Stimulated activated naive B cell treated with anti-CD40 and anti-IgM and Interleukin-4, amounts not matched to agents 10 μg/mL and 1 μg/mL and 100 μg/mL, for 72 hours (primary cell): ENCODE results near the gene POC5.
"Not testable (repeated sequence)": the region's sequence is repeated elsewhere in the genome, so short reads cannot be mapped to it uniquely, and the experiment has no call there.

Experiments
- ATAC-seq, 2 donors: fragments of 150-1000 bp; cut with Tn5 transposase; replicated peaks; 2 replicates each; pipeline ENCODE4 v1.10.0; 2021; ENCODE audit warnings: moderate library complexity in 1 of 2
- DNase-seq: peaks from one replicate; pipeline ENCODE4 v3.0.0; 2021
- H3K27ac Mint-ChIP-seq: one replicate; pipeline ENCODE4 v1.8.0; 2022; ENCODE audit warnings: mild to moderate bottlenecking, mixed read lengths
- H3K27me3 Mint-ChIP-seq, 2 donors: one replicate each; pipeline ENCODE4 v1.8.0; 2022; ENCODE audit warnings: mixed read lengths in 2 of 2
- H3K36me3 Mint-ChIP-seq, 2 donors: one replicate each; pipeline ENCODE4 v1.8.0; 2022; ENCODE audit warnings: mixed read lengths in 2 of 2, mild to moderate bottlenecking in 1 of 2
- H3K4me1 Mint-ChIP-seq, 2 donors: one replicate each; pipeline ENCODE4 v1.8.0; 2022; ENCODE audit warnings: mixed read lengths in 2 of 2, mild to moderate bottlenecking in 1 of 2
- H3K4me3 Mint-ChIP-seq, 2 donors: one replicate each; pipeline ENCODE4 v1.8.0; 2022; ENCODE audit warnings: mild to moderate bottlenecking in 2 of 2, mixed read lengths in 2 of 2, moderate library complexity in 1 of 2
- H3K9me3 Mint-ChIP-seq, 2 donors: one replicate each; pipeline ENCODE4 v1.8.0; 2022; ENCODE audit warnings: mixed read lengths in 2 of 2, mild to moderate bottlenecking in 1 of 2

Gene POC5, protein sequence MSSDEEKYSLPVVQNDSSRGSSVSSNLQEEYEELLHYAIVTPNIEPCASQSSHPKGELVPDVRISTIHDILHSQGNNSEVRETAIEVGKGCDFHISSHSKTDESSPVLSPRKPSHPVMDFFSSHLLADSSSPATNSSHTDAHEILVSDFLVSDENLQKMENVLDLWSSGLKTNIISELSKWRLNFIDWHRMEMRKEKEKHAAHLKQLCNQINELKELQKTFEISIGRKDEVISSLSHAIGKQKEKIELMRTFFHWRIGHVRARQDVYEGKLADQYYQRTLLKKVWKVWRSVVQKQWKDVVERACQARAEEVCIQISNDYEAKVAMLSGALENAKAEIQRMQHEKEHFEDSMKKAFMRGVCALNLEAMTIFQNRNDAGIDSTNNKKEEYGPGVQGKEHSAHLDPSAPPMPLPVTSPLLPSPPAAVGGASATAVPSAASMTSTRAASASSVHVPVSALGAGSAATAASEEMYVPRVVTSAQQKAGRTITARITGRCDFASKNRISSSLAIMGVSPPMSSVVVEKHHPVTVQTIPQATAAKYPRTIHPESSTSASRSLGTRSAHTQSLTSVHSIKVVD

GRCh38 chr5:75717082-75717922 is at the start of gene POC5:
TSS of gene POC5 (minus strand) at chr5:75717437. CDS start at chr5:75712937, 4,500 bp downstream.
- Mint-ChIP-seq H3K27me3 (peaks cover 3 to 17% of the 10 kb centered on the region in 2 donors), H3K4me1 (peaks cover 21 to 26% of the 10 kb centered on the region in 2 donors), H3K27ac (peak within 1 kb of the TSS; percentile 100), H3K9me3 (no peaks in the 10 kb centered on the region), H3K36me3 (peaks cover 20 to 33% of the 10 kb centered on the region in 2 donors), H3K4me3 (peak within 1 kb of the TSS; percentile 96 to 100)
- peak; percentile 97 for DNase-seq
- ATAC-seq = peak; percentile 96 to 97

DNA sequence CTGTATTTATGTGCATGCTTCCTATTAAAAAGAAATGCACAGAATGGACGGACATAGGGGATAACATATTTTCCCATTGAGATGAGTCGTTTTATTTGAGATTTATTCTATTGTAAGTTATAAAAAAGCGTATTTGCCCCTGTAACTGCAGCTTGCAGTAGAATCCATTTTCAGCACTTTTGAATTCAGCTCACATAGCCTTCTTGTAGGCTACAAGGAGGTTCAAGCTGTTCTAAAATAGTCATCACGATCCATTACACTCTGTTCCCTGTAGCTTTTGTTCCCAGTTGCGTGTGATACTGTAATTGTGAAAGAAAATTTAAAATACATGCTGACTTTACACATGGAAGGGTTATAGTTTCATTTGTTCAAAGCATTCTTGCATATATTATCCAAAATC is 40.9 kb upstream of the POC5 start:
- Mint-ChIP-seq H3K27me3 (peaks cover 5 to 14% of the 10 kb centered on the region in 2 donors), H3K4me3 (no peak overlapping the region), H3K9me3 (no peaks in the 10 kb centered on the region), H3K4me1 (no peaks in the 10 kb centered on the region), H3K27ac (no peak overlapping the region), H3K36me3 (no peaks in the 10 kb centered on the region)
- DNase-seq = no peak
- no peak for ATAC-seq

GRCh38 chr5:75756981-75757380 is 39.7 kb upstream of the POC5 start:
- peaks cover 5 to 14% of the 10 kb centered on the region in 2 donors for H3K27me3 Mint-ChIP-seq
- ATAC-seq = no peak
- no peak overlapping the region for H3K27ac Mint-ChIP-seq
- H3K4me1 Mint-ChIP-seq = no peaks in the 10 kb centered on the region
- no peaks in the 10 kb centered on the region for H3K9me3 Mint-ChIP-seq
- DNase-seq = no peak
- H3K4me3 Mint-ChIP-seq = no peak overlapping the region
- no peaks in the 10 kb centered on the region for H3K36me3 Mint-ChIP-seq

- Mint-ChIP-seq H3K4me3 (no peak overlapping the region), H3K27me3 (peaks cover 5 to 14% of the 10 kb centered on the region in 2 donors), H3K4me1 (no peaks in the 10 kb centered on the region), H3K9me3 (no peaks in the 10 kb centered on the region), H3K36me3 (no peaks in the 10 kb centered on the region), H3K27ac (no peak overlapping the region)
- DNase-seq (no peak), ATAC-seq (no peak)
Observed at GRCh38 chr5:75756211-75756610, 39.0 kb upstream of the POC5 start.

DNA sequence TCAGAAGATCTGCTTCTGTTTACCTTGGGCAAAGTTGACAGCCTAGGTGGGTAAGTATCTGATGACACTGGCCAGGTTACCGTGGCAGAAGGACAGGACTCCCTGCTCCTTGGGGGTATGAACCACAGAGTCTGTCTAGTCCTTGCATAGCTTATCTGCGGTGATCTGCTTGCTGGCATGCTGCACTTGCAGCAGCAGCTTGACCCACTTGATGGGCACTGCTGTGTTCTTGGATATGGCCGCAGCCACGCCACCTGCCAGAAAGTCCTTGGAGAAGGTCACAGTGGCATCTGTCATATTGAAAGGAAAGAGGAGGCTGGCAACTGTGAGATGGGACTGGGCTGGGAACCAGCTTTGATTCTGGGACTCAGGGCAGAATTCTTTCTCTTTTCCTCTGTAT is 35.9 kb upstream of the POC5 start:
- Mint-ChIP-seq H3K27me3 (peaks cover 8 to 12% of the 10 kb centered on the region in 2 donors), H3K4me3 (no peak overlapping the region), H3K36me3 (no peaks in the 10 kb centered on the region), H3K9me3 (peaks cover 0 to 2% of the 10 kb centered on the region in 2 donors), H3K4me1 (no peaks in the 10 kb centered on the region), H3K27ac (no peak overlapping the region)
- DNase-seq (no peak), ATAC-seq (no peak)

DNA sequence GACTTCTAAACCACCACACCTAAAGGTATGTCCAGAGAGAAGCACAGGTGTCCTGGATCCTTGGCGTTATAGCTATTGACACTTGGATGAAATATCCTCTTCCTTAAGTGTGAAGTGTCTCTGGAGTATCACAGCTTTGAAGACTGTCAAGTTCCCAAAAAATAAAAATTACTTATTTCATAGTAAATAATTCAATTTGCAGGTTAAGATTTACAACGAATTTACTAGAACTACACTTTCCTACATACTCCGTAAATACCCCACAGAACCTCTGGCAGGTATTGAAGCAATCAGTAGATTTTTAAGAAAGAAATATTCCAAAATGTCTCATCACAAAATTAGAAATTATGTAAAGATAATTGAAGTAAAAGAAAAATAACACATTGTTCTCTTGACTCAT is 27.1 kb upstream of the POC5 start:
- no peak for ATAC-seq
- Mint-ChIP-seq H3K36me3 (no peaks in the 10 kb centered on the region), H3K27ac (no peak overlapping the region), H3K27me3 (peaks cover 19 to 23% of the 10 kb centered on the region in 2 donors), H3K4me1 (no peaks in the 10 kb centered on the region), H3K9me3 (no peaks in the 10 kb centered on the region), H3K4me3 (no peak overlapping the region)
- no peak for DNase-seq

- Mint-ChIP-seq H3K36me3 (no peaks in the 10 kb centered on the region), H3K27ac (no peak overlapping the region), H3K9me3 (no peaks in the 10 kb centered on the region), H3K4me1 (no peaks in the 10 kb centered on the region), H3K4me3 (no peak overlapping the region), H3K27me3 (peaks cover 16 to 20% of the 10 kb centered on the region in 2 donors)
- ATAC-seq (no peak), DNase-seq (no peak)
Observed at GRCh38 chr5:75736273-75736672, 19.0 kb upstream of the POC5 start.

- no peaks in the 10 kb centered on the region for H3K9me3 Mint-ChIP-seq
- no peaks in the 10 kb centered on the region for H3K36me3 Mint-ChIP-seq
- peak; percentile 73 to 75 for ATAC-seq
- no peak overlapping the region for H3K4me3 Mint-ChIP-seq
- H3K27ac Mint-ChIP-seq = no peak overlapping the region
- H3K4me1 Mint-ChIP-seq = no peaks in the 10 kb centered on the region
- no peak for DNase-seq
- peaks cover 6 to 10% of the 10 kb centered on the region in 2 donors for H3K27me3 Mint-ChIP-seq
Observed at GRCh38 chr5:75734913-75735789, 17.9 kb upstream of the POC5 start.

- ATAC-seq = no peak
- Mint-ChIP-seq H3K4me3 (no peak overlapping the region), H3K36me3 (no peaks in the 10 kb centered on the region), H3K9me3 (no peaks in the 10 kb centered on the region), H3K4me1 (no peaks in the 10 kb centered on the region), H3K27me3 (peaks cover 6 to 22% of the 10 kb centered on the region in 2 donors), H3K27ac (no peak overlapping the region)
- DNase-seq = no peak
Observed at GRCh38 chr5:75733767-75734166, 16.5 kb upstream of the POC5 start.

DNA sequence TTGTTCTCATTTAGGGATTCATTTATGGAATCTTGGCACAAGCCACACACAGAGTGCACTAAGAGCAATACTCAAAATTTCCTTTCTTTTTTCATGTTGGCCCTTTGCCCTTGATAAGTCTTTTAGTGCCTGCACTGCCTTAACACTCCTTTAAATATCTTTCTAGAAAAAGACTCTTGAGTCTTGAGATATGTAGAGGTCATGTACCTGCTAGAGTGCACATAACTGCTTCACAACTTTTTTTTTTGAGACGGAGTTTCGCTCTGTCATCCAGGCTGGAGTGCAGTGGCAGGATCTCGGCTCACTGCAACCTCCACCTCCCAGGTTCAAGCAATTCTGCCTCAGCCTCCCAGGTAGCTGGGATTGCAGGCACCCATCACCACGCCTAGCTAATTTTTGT is 14.3 kb upstream of the POC5 start:
- not testable (repeated sequence) for DNase-seq, H3K4me3 Mint-ChIP-seq, H3K4me1 Mint-ChIP-seq, H3K9me3 Mint-ChIP-seq, H3K27ac Mint-ChIP-seq, H3K36me3 Mint-ChIP-seq, ATAC-seq
- H3K27me3 Mint-ChIP-seq = peaks cover 14 to 24% of the 10 kb centered on the region in 2 donors

GRCh38 chr5:75729321-75729720 is 12.1 kb upstream of the POC5 start:
- ATAC-seq (no peak), DNase-seq (no peak)
- H3K27ac Mint-ChIP-seq = no peak overlapping the region
- H3K4me3 Mint-ChIP-seq = no peak overlapping the region
- H3K36me3 Mint-ChIP-seq = no peaks in the 10 kb centered on the region
- peaks cover 2 to 3% of the 10 kb centered on the region in 2 donors for H3K9me3 Mint-ChIP-seq
- H3K27me3 Mint-ChIP-seq = peaks cover 18 to 29% of the 10 kb centered on the region in 2 donors
- no peaks in the 10 kb centered on the region for H3K4me1 Mint-ChIP-seq

- Mint-ChIP-seq H3K36me3 (no peaks in the 10 kb centered on the region), H3K27ac (no peak overlapping the region), H3K4me3 (no peak overlapping the region), H3K27me3 (peaks cover 18 to 29% of the 10 kb centered on the region in 2 donors), H3K9me3 (peaks cover 3% of the 10 kb centered on the region in 2 donors), H3K4me1 (no peaks in the 10 kb centered on the region)
- DNase-seq (no peak), ATAC-seq (no peak)
Observed at GRCh38 chr5:75727931-75728330, 10.7 kb upstream of the POC5 start.

DNA sequence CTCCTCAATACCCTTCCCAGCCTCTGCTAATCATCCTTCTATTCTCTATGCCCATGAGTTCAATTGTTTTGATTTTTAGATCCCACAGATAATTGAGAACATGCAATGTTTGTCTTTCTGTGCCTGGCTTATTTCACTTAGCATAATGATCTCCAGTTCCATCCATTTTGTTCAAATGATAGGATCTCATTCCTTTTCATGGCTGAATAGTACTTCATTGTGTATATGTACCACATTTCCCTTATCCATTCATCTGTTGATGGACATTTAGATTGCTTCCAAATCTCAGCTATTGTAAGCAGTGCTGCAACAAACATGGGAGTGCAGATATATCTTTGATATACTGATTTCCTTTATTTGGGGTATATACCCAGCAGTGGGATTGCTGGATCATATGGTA is 9.0 kb upstream of the POC5 start:
- not testable (repeated sequence) for H3K27ac Mint-ChIP-seq, H3K9me3 Mint-ChIP-seq, H3K36me3 Mint-ChIP-seq, H3K4me1 Mint-ChIP-seq, DNase-seq, H3K4me3 Mint-ChIP-seq, ATAC-seq
- H3K27me3 Mint-ChIP-seq = peaks cover 18 to 33% of the 10 kb centered on the region in 2 donors

DNA sequence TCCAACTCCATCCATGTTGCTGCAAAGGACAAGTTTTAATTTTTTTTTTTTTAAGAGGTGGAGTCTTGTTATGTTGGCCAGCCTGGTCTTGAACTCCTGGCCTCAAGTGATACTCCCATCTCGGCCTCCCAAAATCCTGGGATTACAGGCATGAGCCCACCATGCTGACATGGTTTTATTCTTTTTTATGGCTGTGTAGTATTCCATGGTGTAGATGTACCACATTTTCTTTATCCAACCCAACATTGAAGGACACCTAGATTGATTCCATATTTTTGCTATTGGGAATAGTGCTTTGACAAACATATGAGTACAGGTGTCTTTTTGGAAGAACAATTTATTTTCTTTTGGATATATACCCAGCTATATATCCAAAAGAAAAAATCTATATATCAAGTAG is 6.1 kb upstream of the POC5 start:
- H3K27me3 Mint-ChIP-seq = peaks cover 21 to 32% of the 10 kb centered on the region in 2 donors
- no peaks in the 10 kb centered on the region for H3K4me1 Mint-ChIP-seq
- H3K4me3 Mint-ChIP-seq = no peak overlapping the region
- peaks cover 3% of the 10 kb centered on the region in 2 donors for H3K9me3 Mint-ChIP-seq
- peaks cover 0 to 3% of the 10 kb centered on the region in 2 donors for H3K36me3 Mint-ChIP-seq
- DNase-seq (no peak), ATAC-seq (no peak)
- no peak overlapping the region for H3K27ac Mint-ChIP-seq
